GM12878 (cell line): ENCODE data around the gene WDSUB1. TPM values are rescaled to one million over a fixed set of nuclear protein-coding genes. Genes with fewer than 3 reads are reported as not detected.

Source experiments
- ATAC-seq: fragments of 200-7000 bp; cut with Tn5 transposase; 3 replicates; pipeline ENCODE4 v1.9.1; 2020; ENCODE audit warnings: mild to moderate bottlenecking, moderate library complexity
- BruUV-seq: library from RNA; stranded (reverse); fragments of 400-500 nt; replicated peaks from 2 replicates; lab custom pipeline; 2021; lab: Mats Ljungman, UMichigan
- CTCF ChIA-PET: fragments of 300-600 bp; sonication (Branson Sonifier 250); formaldehyde crosslinking; extraction: SDS; loops from one replicate; lab custom pipeline; 2021; ENCODE audit warnings: inconsistent platforms; lab: Yijun Ruan, JAX
- POLR2A ChIA-PET: fragments of 350-600 bp; formaldehyde crosslinking; extraction: SDS; loops from one replicate; lab custom pipeline; 2021; ENCODE audit warnings: inconsistent platforms; lab: Charles Lee
- RAD21 ChIA-PET: fragments of 300-600 bp; sonication (Branson Sonifier 250); formaldehyde crosslinking; loops from one replicate; lab custom pipeline; 2023; ENCODE audit warnings: antibody characterized with exemption; ENCODE audit not compliant: unreplicated experiment; lab: Charles Lee
- SMC1A ChIA-PET: fragments of 300-600 bp; sonication (Branson Sonifier 250); formaldehyde crosslinking; loops from one replicate; lab custom pipeline; 2023; ENCODE audit not compliant: unreplicated experiment, uncharacterized antibody; lab: Charles Lee
- DNase-seq: peaks from one replicate; pipeline ENCODE4 v3.0.0-alpha.2; 2011; ENCODE audit warnings: low read depth, low spot score
- FAIRE-seq: peaks from 3 replicates; lab custom pipeline; 2011; peaks lifted over from hg19 to GRCh38; lab: Jason Lieb, UNC
- H2AFZ ChIP-seq: 2 replicates; pipeline ENCODE4 v1.6.0; 2011; ENCODE audit warnings: low read depth, low read length, control low read depth; ENCODE audit not compliant: control insufficient read depth
- H3K27ac ChIP-seq: 2 replicates; pipeline ENCODE4 v1.5.1; 2011; ENCODE audit warnings: control low read depth; ENCODE audit not compliant: control insufficient read depth, insufficient read depth
- H3K27me3 ChIP-seq, 2 experiments: replicated peaks in 1 of 2; 2 replicates each; pipeline versions ENCODE4 v1.6.0 to v1.6.1; 2011; ENCODE audit warnings: low read length in 1 of 2; ENCODE audit not compliant: control insufficient read depth in 2 of 2, insufficient read depth in 2 of 2
- H3K36me3 ChIP-seq, 2 experiments: 2 replicates each; pipeline ENCODE4 v1.5.1; 2011; ENCODE audit warnings: low read length in 1 of 2; ENCODE audit not compliant: control insufficient read depth in 2 of 2, insufficient read depth in 2 of 2
- H3K4me1 ChIP-seq: 2 replicates; pipeline ENCODE4 v1.6.1; 2011; ENCODE audit warnings: mild to moderate bottlenecking, low read length, moderate library complexity, mixed read lengths; ENCODE audit not compliant: control insufficient read depth, insufficient read depth
- H3K4me2 ChIP-seq: 2 replicates; pipeline ENCODE4 v1.6.0; 2011; ENCODE audit warnings: control low read depth; ENCODE audit not compliant: control insufficient read depth, insufficient read depth
- H3K4me3 ChIP-seq: fragments of 200-600 bp; sonication (generic); 2 replicates; pipeline ENCODE4 v1.5.1; 2016
- H3K79me2 ChIP-seq: 2 replicates; pipeline ENCODE4 v1.6.0; 2011; ENCODE audit warnings: low read length; ENCODE audit not compliant: control insufficient read depth, insufficient read depth
- H3K9ac ChIP-seq: 2 replicates; pipeline ENCODE4 v1.8.0; 2011; ENCODE audit warnings: low read length, control low read depth, mixed read lengths; ENCODE audit not compliant: control insufficient read depth, insufficient read depth
- H3K9me3 ChIP-seq: replicated peaks from 3 replicates; pipeline ENCODE4 v1.5.1; 2011; ENCODE audit warnings: mild to moderate bottlenecking, low read length; ENCODE audit not compliant: control insufficient read depth, insufficient read depth
- H4K20me1 ChIP-seq: 2 replicates; pipeline ENCODE4 v1.6.0; 2011; ENCODE audit not compliant: control insufficient read depth, insufficient read depth
- CBX5 ChIP-seq: sonication (generic); IDR thresholded peaks from 2 replicates; pipeline ENCODE4 v1.6.1; 2016; ENCODE audit warnings: low read depth, moderate library complexity, mild to moderate bottlenecking, inconsistent platforms
- HDAC2 ChIP-seq: fragments of 200-600 bp; sonication (generic); IDR thresholded peaks from 2 replicates; pipeline ENCODE4 v1.6.1; 2017
- KDM1A ChIP-seq: fragments of 200-600 bp; sonication (generic); IDR thresholded peaks from 2 replicates; pipeline ENCODE4 v1.6.1; 2016; ENCODE audit warnings: borderline replicate concordance
- RUNX3 ChIP-seq: IDR thresholded peaks from 2 replicates; pipeline ENCODE4 v1.6.1; 2012; ENCODE audit warnings: low read length, inconsistent platforms
- SP1 ChIP-seq: IDR thresholded peaks from one replicate; pipeline ENCODE4 v1.6.1; 2011; ENCODE audit warnings: low read depth, low read length
- WGBS: methylation state at CpG from one replicate; pipeline ENCODE4 v1.1.6; 2016; ENCODE audit warnings: low lambda C conversion rate; ENCODE audit not compliant: insufficient replicate concordance, insufficient coverage; ENCODE audit errors: missing lambda C conversion rate; 5-methylcytosine and 5-hydroxymethylcytosine counted together
- in situ Hi-C: fragments of 300-500 bp; cut with MboI; formaldehyde crosslinking; loops from 9 replicates; pipeline ENCODE4 v1.14.3; 2018; ENCODE audit warnings: mixed read lengths
- intact Hi-C: fragments of 100-400 bp; cut with micrococcal nuclease; formaldehyde crosslinking; loops from one replicate; pipeline ENCODE4 v1.14.2; 2022; ENCODE audit not compliant: unreplicated experiment
- polyA plus RNA-seq, 11 experiments: library from polyadenylated mRNA; depleted of rRNA in 4 of 11; unstranded in 6 of 11; stranded (reverse) in 5 of 11; fragments of >200 nt; fragmentation: Nextera tagmentation in 4 of 11; fragmentation: Illumina TruSeq in 1 of 11; extraction: Ambion mirVana in 4 of 11; extraction: Trizol in 1 of 11; gene quantifications; 1 replicate in 1 of 11; 2 replicates in 10 of 11; pipeline versions ENCODE4 v1.2.1 to v1.2.3, GENCODE V29; 2011 to 2016; ENCODE audit warnings: inconsistent platforms in 2 of 11, missing spikeins in 2 of 11, low read depth in 1 of 11
- total RNA-seq, 4 experiments: library from RNA; depleted of rRNA in 3 of 4; stranded (reverse); fragments of >200 nt in 3 of 4; fragmentation: Illumina TruSeq in 1 of 4; extraction: Trizol in 1 of 4; gene quantifications; 2 replicates each; pipeline versions ENCODE4 v1.2.1 to v1.2.3, GENCODE V29; 2013 to 2021
- TF ChIP-seq, protein P1 (sequence below): IDR thresholded peaks from 2 replicates; pipeline ENCODE4 v1.6.1; 2011; ENCODE audit warnings: borderline replicate concordance, low read depth, mild to moderate bottlenecking, moderate library complexity, mixed read lengths, low read length; ENCODE audit not compliant: insufficient read depth; ENCODE audit errors: extremely low read length

Gene WDSUB1
- total and polyA plus RNA-seq, 10 of the 15 experiments (the other 5 are each of a cell fraction or from before 2014, with no cell fraction given): 4.4 to 12.7 (median 7.6) TPM

DNA sequence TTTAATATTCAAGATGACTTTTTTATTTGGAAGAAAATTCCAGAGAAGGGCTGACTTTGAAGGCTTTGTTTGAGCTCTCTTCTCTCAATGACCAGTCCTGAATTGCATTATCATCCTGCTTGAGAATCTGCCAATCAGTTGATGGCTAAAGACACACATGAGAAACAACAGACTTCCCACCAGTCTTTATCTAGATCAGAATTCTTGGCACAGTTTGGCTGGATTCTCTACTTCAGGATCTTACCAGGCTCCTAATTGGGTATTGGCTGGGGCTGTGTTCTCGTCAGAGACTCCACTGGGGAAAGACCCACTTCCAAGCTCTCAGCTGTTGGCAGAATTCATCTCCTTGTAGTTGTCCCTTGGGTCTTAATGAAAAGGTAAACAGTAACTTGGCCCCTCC, 86.0 kb downstream of the WDSUB1 start:
- no peak overlapping the region for H3K4me3 ChIP-seq
- DNase-seq (no peak), ATAC-seq (peak; percentile 3; the same call in 1 of the 3 replicates), FAIRE-seq (no peak)
- no peaks in the 10 kb centered on the region; a peak in 1 of 4 replicates for H3K36me3 ChIP-seq
- POLR2A ChIA-PET: no interaction called here
- peak overlapping the region; percentile 16; the same call in 1 of the 2 replicates for H3K27ac ChIP-seq
- no peaks in the 10 kb centered on the region for H3K27me3 ChIP-seq
- peaks cover 13% of the 10 kb centered on the region for H3K4me1 ChIP-seq
- TF ChIP-seq HDAC2 (no peak), SP1 (no peak), CBX5 (no peak), KDM1A (no peak), RUNX3 (no peak)
- TF ChIP-seq, protein P1, sequence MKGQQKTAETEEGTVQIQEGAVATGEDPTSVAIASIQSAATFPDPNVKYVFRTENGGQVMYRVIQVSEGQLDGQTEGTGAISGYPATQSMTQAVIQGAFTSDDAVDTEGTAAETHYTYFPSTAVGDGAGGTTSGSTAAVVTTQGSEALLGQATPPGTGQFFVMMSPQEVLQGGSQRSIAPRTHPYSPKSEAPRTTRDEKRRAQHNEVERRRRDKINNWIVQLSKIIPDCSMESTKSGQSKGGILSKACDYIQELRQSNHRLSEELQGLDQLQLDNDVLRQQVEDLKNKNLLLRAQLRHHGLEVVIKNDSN: no peak
- BruUV-seq: no TSS peak
- no peaks in the 10 kb centered on the region for H3K79me2 ChIP-seq
- SMC1A ChIA-PET: interaction anchor here (0.5 to 2.5 kb wide), 7 partner anchors 10 to 560 kb away, joined by 3 to 12 read pairs (median 3); no protein-coding TSS in a partner anchor
- WGBS: 100% methylated on average over 1 of the region's 1 CpG
- H3K9ac ChIP-seq: no peak overlapping the region
- CTCF ChIA-PET: interaction anchor here (0.8 to 1.3 kb wide), 4 partner anchors 16 to 1895 kb away, joined by 3 to 4 read pairs (median 3); no protein-coding TSS in a partner anchor
- peak overlapping the region; percentile 44 for H2AFZ ChIP-seq
- no peaks in the 10 kb centered on the region for H3K9me3 ChIP-seq
- no peaks in the 10 kb centered on the region for H4K20me1 ChIP-seq
- in situ Hi-C loops: no loop called here
- RAD21 ChIA-PET: interaction anchor here (1.1 kb wide), 1 partner anchor 12 kb away, joined by 3 read pairs; no protein-coding TSS in a partner anchor
- no peak overlapping the region for H3K4me2 ChIP-seq
- intact Hi-C loops: loop anchor here (5.0 to 10.0 kb wide), 2 partner anchors 53 to 514 kb away; partner anchors contain the start of gene MARCHF7
